ENCODE results near the gene RIPOR3. TPM values are rescaled to one million over a fixed set of nuclear protein-coding genes. Genes with fewer than 3 reads are reported as not detected.
A peak's percentile ranks its signal among the peaks of the same experiment; 100 is the strongest.

RIPOR3 gene
- total RNA-seq = not detected

- intact Hi-C loops (cut with DNase I, micrococcal nuclease) = no loop called here
- CTCF ChIA-PET = interaction anchor here (0.7 kb wide), 2 partner anchors 59 to 528 kb away, joined by 3 read pairs; no protein-coding TSS in a partner anchor
These were observed at the start of gene RIPOR3 for GRCh38 chr20:50690650-50691572. Gene RIPOR3 (minus strand): TSS chr20:50691542. CDS start chr20:50691128, 414 bp downstream.

DNA sequence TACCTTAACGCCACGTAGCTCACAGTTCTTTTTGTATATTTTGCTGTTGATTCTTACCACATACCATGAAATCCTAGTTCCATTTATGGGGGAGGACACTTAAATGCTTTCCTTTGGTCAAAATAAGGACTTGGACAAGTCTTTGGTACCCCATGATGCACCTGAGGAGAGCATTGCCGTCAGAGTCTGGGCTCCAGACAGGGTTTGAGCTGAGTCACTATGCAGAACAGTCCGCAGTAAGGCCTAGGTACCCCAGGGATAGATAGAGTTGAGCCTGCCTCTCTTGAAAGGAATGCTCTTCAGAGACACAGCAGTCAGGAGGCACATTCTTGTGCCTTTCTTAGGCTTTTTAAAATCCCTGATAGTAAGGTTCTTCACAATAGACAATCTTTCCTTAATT lies 46.0 kb upstream of the RIPOR3 start:
- DNase-seq (no peak), ATAC-seq (no peak)
- intact Hi-C loops (cut with DNase I, micrococcal nuclease) = loop anchor here in 1 of 2 experiments (10.0 kb wide), 1 partner anchor 543 kb away; the partner anchor contains the start of gene CEBPB
- no peak overlapping the region for H3K27ac Mint-ChIP-seq
- H3K4me3 Mint-ChIP-seq = no peak overlapping the region
- peaks cover 4% of the 10 kb centered on the region for H3K36me3 Mint-ChIP-seq (ENCODE audit: low read depth)
- no peaks in the 10 kb centered on the region for H3K9me3 Mint-ChIP-seq (ENCODE audit: low read depth)
- no peaks in the 10 kb centered on the region for H3K27me3 Mint-ChIP-seq
- ChIA-PET POLR2A (interaction anchor here (0.6 kb wide), 2 partner anchors 24 to 231 kb away, joined by 3 read pairs; no protein-coding TSS in a partner anchor), CTCF (interaction anchor here (1.1 kb wide), 1 partner anchor 8 kb away, joined by 3 read pairs; no protein-coding TSS in a partner anchor)
- H3K4me1 Mint-ChIP-seq = peaks cover 34% of the 10 kb centered on the region

More at GRCh38 chr20:50690650-50691572, at the start of gene RIPOR3:
- ATAC-seq (no peak), DNase-seq (peak; percentile 10)
- H3K36me3 Mint-ChIP-seq (ENCODE audit: low read depth) = no peaks in the 10 kb centered on the region
- H3K27ac Mint-ChIP-seq = no peak within 1 kb of the TSS
- H3K4me3 Mint-ChIP-seq = no peak within 1 kb of the TSS
- POLR2A ChIA-PET = no interaction called here
- peaks cover 8% of the 10 kb centered on the region for H3K4me1 Mint-ChIP-seq
- peaks cover 43% of the 10 kb centered on the region for H3K27me3 Mint-ChIP-seq
- no peaks in the 10 kb centered on the region for H3K9me3 Mint-ChIP-seq (ENCODE audit: low read depth)

- Mint-ChIP-seq H3K4me1 (peaks cover 31% of the 10 kb centered on the region), H3K9me3 (ENCODE audit: low read depth) (no peaks in the 10 kb centered on the region), H3K36me3 (ENCODE audit: low read depth) (peaks cover 4% of the 10 kb centered on the region), H3K4me3 (no peak overlapping the region), H3K27me3 (no peaks in the 10 kb centered on the region), H3K27ac (no peak overlapping the region)
- ChIA-PET POLR2A (no interaction called here), CTCF (interaction anchor here (1.8 kb wide), 1 partner anchor 14 kb away, joined by 4 read pairs; no protein-coding TSS in a partner anchor)
- intact Hi-C loops (cut with DNase I, micrococcal nuclease) = loop anchor here in 1 of 2 experiments (10.0 kb wide), 1 partner anchor 541 kb away; the partner anchor contains the start of gene CEBPB
- no peak for ATAC-seq
- no peak for DNase-seq
These were observed 44.5 kb upstream of the RIPOR3 start for GRCh38 chr20:50735813-50736212.

GRCh38 chr20:50734730-50735679 lies 43.7 kb upstream of the RIPOR3 start:
- peaks cover 36% of the 10 kb centered on the region for H3K4me1 Mint-ChIP-seq
- no peak overlapping the region for H3K4me3 Mint-ChIP-seq
- ChIA-PET POLR2A (interaction anchor here (0.7 kb wide), 1 partner anchor 294 kb away, joined by 3 read pairs; no protein-coding TSS in a partner anchor), CTCF (interaction anchor here (0.9 to 1.8 kb wide), 2 partner anchors 13 to 15 kb away, joined by 3 to 4 read pairs; no protein-coding TSS in a partner anchor)
- DNase-seq (no peak), ATAC-seq (no peak)
- H3K9me3 Mint-ChIP-seq (ENCODE audit: low read depth) = no peaks in the 10 kb centered on the region
- no peak overlapping the region for H3K27ac Mint-ChIP-seq
- intact Hi-C loops (cut with DNase I, micrococcal nuclease) = loop anchor here in 1 of 2 experiments (10.0 kb wide), 1 partner anchor 540 kb away; the partner anchor contains the start of gene CEBPB
- no peaks in the 10 kb centered on the region for H3K27me3 Mint-ChIP-seq
- H3K36me3 Mint-ChIP-seq (ENCODE audit: low read depth) = peaks cover 4% of the 10 kb centered on the region

DNA sequence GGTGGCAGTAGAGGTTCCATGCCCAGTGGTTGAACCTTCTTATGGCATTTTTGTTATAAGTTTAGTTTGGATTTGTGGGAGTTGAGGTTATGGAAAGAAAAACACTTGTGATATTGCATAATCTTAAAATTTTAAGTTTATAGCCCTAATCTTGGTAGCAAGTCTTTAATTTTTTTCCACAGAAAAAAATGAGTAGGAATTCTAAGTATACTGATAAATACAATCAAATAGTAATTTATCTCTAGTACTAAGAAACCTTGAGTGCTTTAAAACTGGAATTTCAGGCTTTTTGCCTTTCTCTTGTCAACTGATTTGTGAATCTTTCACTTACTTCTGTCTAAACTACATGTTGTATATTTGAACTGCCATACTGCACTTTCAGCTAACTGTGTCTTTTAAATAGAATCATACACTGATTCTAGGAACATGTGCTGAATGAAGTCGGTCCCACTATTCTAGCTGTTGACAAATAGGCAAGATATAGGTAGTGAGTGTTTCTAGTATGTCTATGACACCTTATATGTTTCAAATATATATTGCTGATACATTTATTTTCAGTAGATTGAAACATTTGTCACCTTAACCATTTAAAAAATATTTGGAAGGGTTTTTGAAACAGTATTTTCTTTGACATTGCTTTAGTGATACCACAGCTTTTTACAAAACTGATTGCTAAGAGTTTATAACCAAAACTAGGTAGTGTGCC lies 42.5 kb upstream of the RIPOR3 start:
- intact Hi-C loops (cut with DNase I, micrococcal nuclease) = loop anchor here in 1 of 2 experiments (2.0 to 10.0 kb wide), 2 partner anchors 13 to 539 kb away; partner anchors contain the start of gene CEBPB
- ChIA-PET CTCF (interaction anchor here (0.7 to 1.8 kb wide), 5 partner anchors 9 to 180 kb away, joined by 3 to 4 read pairs (median 3); no protein-coding TSS in a partner anchor), POLR2A (no interaction called here)
- no peak for DNase-seq
- no peaks in the 10 kb centered on the region for H3K9me3 Mint-ChIP-seq (ENCODE audit: low read depth)
- H3K27me3 Mint-ChIP-seq = no peaks in the 10 kb centered on the region
- H3K4me1 Mint-ChIP-seq = peaks cover 34% of the 10 kb centered on the region
- peak overlapping the region; percentile 85 for H3K4me3 Mint-ChIP-seq
- H3K36me3 Mint-ChIP-seq (ENCODE audit: low read depth) = peaks cover 3% of the 10 kb centered on the region
- no peak overlapping the region for H3K27ac Mint-ChIP-seq
- no peak for ATAC-seq

GRCh38 chr20:50731930-50732690 lies 40.8 kb upstream of the RIPOR3 start:
- intact Hi-C loops (cut with DNase I, micrococcal nuclease) = loop anchor here (1.0 to 10.0 kb wide), 13 partner anchors 14 to 619 kb away; partner anchors contain the start of genes ADNP (in 1 of the 2), CEBPB (in 1 of the 2), DPM1 (in 1 of the 2) and MOCS3 (in 1 of the 2)
- DNase-seq (no peak), ATAC-seq (no peak)
- H3K4me1 Mint-ChIP-seq = peaks cover 39% of the 10 kb centered on the region
- H3K4me3 Mint-ChIP-seq = peak overlapping the region; percentile 85
- CTCF ChIA-PET = interaction anchor here (0.6 to 1.4 kb wide), 6 partner anchors 9 to 465 kb away, joined by 3 to 5 read pairs (median 4); partner anchors contain the start of gene BCAS4
- peaks cover 2% of the 10 kb centered on the region for H3K36me3 Mint-ChIP-seq (ENCODE audit: low read depth)
- H3K9me3 Mint-ChIP-seq (ENCODE audit: low read depth) = no peaks in the 10 kb centered on the region
- no peaks in the 10 kb centered on the region for H3K27me3 Mint-ChIP-seq
- POLR2A ChIA-PET = no interaction called here
- peak overlapping the region; percentile 78 for H3K27ac Mint-ChIP-seq

DNA sequence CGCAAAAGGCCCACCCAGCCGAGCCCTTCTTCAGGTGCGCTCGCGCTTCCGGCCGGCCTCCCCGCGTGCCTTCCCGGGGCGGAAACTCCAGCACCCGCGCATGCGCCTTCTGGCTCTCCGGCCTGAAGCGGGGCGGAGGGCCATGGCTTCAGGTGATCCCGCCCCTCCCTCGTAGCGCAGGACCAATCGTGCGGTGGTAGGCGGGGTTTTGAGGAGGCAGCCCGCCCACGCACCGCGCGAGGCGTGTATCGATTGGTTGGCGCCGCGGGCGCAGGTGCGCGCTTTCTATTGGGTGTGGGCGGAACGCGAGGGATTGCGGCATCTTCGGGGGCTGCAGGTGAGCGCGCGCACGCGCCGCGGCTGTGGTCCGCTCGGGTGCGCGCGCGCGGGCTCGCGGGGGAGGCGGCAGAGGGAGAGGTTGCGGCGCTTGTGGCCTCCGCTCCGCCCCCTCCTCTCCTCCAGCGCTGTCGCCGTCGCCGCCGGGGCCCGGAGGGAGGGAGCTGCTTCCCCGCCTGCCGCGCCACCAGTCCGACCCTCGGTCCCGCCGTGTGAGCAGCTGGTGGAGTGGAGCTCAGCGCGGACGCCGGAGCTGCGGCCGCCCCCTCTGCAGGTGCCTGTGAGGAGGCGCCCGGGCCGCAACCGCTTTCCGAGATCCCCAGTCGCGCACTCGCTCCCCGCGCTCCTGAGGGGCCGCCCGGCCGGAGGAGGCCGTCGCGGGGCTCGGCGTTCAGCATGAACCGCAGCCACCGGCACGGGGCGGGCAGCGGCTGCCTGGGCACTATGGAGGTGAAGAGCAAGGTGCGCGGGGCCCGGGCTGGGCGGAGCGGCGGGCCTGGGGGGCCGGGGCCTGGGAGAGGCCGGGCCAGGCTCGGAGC lies 40.0 kb upstream of the RIPOR3 start, which contains the start of gene PARD6B:
Gene PARD6B, plus strand, starts transcription at position 526 of the 875 bp plus-strand sequence. Its CDS starts 207 bp downstream, at position 733.
- ATAC-seq = peak; percentile 92
- H3K4me1 Mint-ChIP-seq = peaks cover 46% of the 10 kb centered on the region
- ChIA-PET CTCF (interaction anchor here (0.6 to 1.0 kb wide), 4 partner anchors 11 to 64 kb away, joined by 3 to 6 read pairs (median 3); partner anchors contain the start of gene BCAS4), POLR2A (no interaction called here)
- H3K9me3 Mint-ChIP-seq (ENCODE audit: low read depth) = no peaks in the 10 kb centered on the region
- intact Hi-C loops (cut with DNase I, micrococcal nuclease) = loop anchor here (1.0 to 10.0 kb wide), 12 partner anchors 15 to 618 kb away; partner anchors contain the start of genes ADNP (in 1 of the 2), CEBPB (in 1 of the 2), DPM1 (in 1 of the 2) and MOCS3 (in 1 of the 2)
- H3K27ac Mint-ChIP-seq = peak within 1 kb of the TSS; percentile 78
- no peaks in the 10 kb centered on the region for H3K27me3 Mint-ChIP-seq
- peak within 1 kb of the TSS; percentile 85 for H3K4me3 Mint-ChIP-seq
- peaks cover 2% of the 10 kb centered on the region for H3K36me3 Mint-ChIP-seq (ENCODE audit: low read depth)
- DNase-seq = peak; percentile 100

DNA sequence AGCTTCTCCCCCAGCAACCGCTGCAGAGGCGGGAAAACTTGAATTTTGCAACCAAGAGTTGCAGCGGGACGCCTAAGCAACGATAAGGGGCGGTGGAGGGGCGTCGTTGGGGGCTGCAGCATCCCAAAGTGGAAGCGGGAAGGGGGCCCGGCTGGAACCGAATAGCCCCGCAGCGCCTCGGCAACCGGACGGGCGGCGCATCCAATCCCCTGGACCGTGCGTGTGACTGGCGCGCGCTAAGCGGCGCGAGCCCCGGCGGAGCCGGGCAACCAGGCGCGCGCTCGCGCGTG lies 39.4 kb upstream of the RIPOR3 start:
- CTCF ChIA-PET = interaction anchor here (0.7 to 1.8 kb wide), 3 partner anchors 17 to 58 kb away, joined by 4 to 9 read pairs (median 6); no protein-coding TSS in a partner anchor
- Mint-ChIP-seq H3K4me3 (peak overlapping the region; percentile 85), H3K9me3 (ENCODE audit: low read depth) (no peaks in the 10 kb centered on the region), H3K27ac (peak overlapping the region; percentile 60), H3K36me3 (ENCODE audit: low read depth) (no peaks in the 10 kb centered on the region), H3K4me1 (peaks cover 43% of the 10 kb centered on the region), H3K27me3 (no peaks in the 10 kb centered on the region)
- POLR2A ChIA-PET = no interaction called here
- intact Hi-C loops (cut with DNase I, micrococcal nuclease) = loop anchor here (1.0 to 10.0 kb wide), 12 partner anchors 16 to 617 kb away; partner anchors contain the start of genes ADNP (in 1 of the 2), CEBPB (in 1 of the 2), DPM1 (in 1 of the 2) and MOCS3 (in 1 of the 2)
- ATAC-seq (no peak), DNase-seq (no peak)
